COLO668 (cell line): ENCODE data around the gene SYCE3.
"Not testable (repeated sequence)": the region's sequence is repeated elsewhere in the genome, so short reads cannot be mapped to it uniquely, and the experiment has no call there.

Experiments
- DNase-seq: peaks from one replicate; lab custom pipeline; 2025; ENCODE audit not compliant: unreplicated experiment; lab: John Stamatoyannopoulos, UW

Gene SYCE3

GRCh38 chr22:50551160-50551752, 11.5 kb downstream of the SYCE3 start:
- no peak for DNase-seq

- DNase-seq, result no peak
Measured at GRCh38 chr22:50550395-50550794, 12.3 kb downstream of the SYCE3 start.

GRCh38 chr22:50548921-50549790, 13.6 kb downstream of the SYCE3 start:
- DNase-seq, result no peak

GRCh38 chr22:50548040-50548920, 14.4 kb downstream of the SYCE3 start:
- peak; percentile 46 for DNase-seq

GRCh38 chr22:50547263-50547985, 15.3 kb downstream of the SYCE3 start:
- no peak for DNase-seq

DNA sequence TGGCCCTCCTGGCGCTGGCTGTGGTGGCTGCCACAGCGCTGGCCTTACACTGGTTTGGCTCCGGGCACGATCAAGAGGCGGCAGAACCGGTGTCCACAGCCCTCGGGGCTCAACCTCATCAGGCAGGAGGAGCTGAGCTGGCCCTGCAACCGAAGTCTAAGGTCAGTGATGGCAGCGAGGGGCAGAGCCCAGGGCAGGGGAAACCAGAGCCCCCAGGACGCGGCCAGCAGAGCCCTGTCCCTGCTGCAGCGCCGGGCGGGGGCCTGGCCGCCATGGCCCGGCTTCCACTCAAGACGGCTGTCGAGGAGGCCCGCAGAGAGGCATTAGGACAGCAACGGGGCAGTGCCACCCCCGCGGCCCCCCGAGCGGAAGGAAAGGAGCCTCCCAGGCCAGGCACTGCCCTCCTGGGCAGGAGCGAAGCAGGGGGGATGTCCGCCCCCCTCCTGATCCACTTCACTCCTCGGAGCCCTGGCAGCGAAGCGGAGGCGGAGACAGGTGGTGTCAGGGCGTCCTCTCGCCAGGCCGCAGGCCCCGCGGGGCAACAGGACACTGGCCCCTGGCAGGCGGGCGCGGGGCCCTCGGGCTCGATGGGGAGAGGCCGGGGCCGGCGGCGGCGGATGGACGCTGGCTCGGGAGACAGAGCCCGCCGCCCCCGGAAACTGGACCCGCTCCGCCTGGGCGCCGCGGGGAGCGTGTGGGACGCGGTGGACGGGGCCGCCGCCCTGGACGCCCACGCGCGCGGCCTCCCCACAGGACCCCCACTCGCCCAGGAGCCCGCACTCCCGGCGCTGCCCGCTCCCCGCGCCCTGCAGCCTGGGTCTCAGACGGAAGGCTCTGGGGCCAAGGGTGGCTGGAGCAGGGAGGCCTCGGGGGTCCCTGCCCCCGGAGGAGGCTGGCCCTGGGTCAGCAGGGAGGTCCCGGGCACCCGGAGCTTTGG, 16.1 kb downstream of the SYCE3 start:
- DNase-seq, result no peak

GRCh38 chr22:50545522-50546325, 17.0 kb downstream of the SYCE3 start, which contains the start of gene KLHDC7B:
KLHDC7B (plus strand) TSS chr22:50545899; CDS start chr22:50546244, 345 bp downstream.
- no peak for DNase-seq

- no peak for DNase-seq
Measured at GRCh38 chr22:50544746-50545253, 17.9 kb downstream of the SYCE3 start.

GRCh38 chr22:50544078-50544745, 18.5 kb downstream of the SYCE3 start:
- DNase-seq, result peak; percentile 85

DNA sequence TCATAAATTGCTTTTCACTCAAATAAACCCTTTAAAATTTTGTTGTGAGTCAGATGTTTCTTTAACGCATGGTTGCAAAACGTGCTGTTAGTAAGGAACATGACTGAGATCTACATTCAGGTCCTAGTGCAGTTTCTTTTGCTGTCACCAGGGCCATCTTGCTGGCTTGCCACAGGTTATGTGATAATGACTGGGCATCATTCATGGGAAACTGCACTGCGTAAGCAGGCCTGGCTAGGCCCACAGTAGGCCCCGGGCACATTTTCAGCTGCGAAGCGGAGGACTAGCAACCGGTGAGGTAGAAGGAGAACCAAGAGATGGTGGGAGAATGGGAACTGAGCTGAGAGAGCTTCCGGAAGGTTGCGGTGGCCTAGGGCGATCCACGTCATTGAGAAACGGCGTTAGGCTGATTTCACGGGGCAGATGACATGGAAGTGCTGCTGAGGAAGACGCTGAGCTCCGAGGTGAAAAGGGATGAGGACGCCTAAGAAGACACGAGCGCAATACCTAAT, 20.2 kb downstream of the SYCE3 start:
- DNase-seq, result no peak

GRCh38 chr22:50541667-50542026, 21.1 kb downstream of the SYCE3 start:
- DNase-seq, result not testable (repeated sequence)

- no peak for DNase-seq
Measured at GRCh38 chr22:50540381-50540780, 22.3 kb downstream of the SYCE3 start.

GRCh38 chr22:50537765-50538164, 25.0 kb downstream of the SYCE3 start:
- DNase-seq, result no peak

GRCh38 chr22:50536226-50536625, 26.5 kb downstream of the SYCE3 start:
- no peak for DNase-seq

- no peak for DNase-seq
Measured at GRCh38 chr22:50535113-50535512, 27.6 kb downstream of the SYCE3 start.

- not testable (repeated sequence) for DNase-seq
Measured at GRCh38 chr22:50533856-50534711, 28.6 kb downstream of the SYCE3 start.
